Kidney (tissue), 14 donors: Measurements from ENCODE around the gene TENM4. TPM values are rescaled to one million over a fixed set of nuclear protein-coding genes. Genes with fewer than 3 reads are reported as not detected.

Experiments
- DNase-seq, 5 donors: peaks; one replicate each; pipeline ENCODE4 v3.0.0-alpha.2; 2013 to 2020
- FAIRE-seq: peaks from 2 replicates; lab custom pipeline; 2012; peaks lifted over from hg19 to GRCh38; lab: Jason Lieb, UNC
- H3K27ac ChIP-seq, 2 donors: one replicate each; pipeline ENCODE4 v1.7.0; 2013; ENCODE audit warnings: low read depth in 2 of 2, low read length in 2 of 2, inconsistent platforms in 1 of 2
- H3K27me3 ChIP-seq: one replicate; pipeline ENCODE4 v1.7.1; 2013; ENCODE audit warnings: low read length, inconsistent platforms; ENCODE audit not compliant: control insufficient read depth, insufficient read depth
- H3K36me3 ChIP-seq, 3 donors: one replicate each; pipeline versions ENCODE4 v1.7.0 to v1.7.1; 2013; ENCODE audit warnings: low read length in 3 of 3, control low read depth in 1 of 3, inconsistent platforms in 1 of 3; ENCODE audit not compliant: insufficient read depth in 3 of 3, control insufficient read depth in 2 of 3
- H3K4me1 ChIP-seq, 3 donors: one replicate each; pipeline versions ENCODE4 v1.7.0 to v1.7.1; 2013; ENCODE audit warnings: low read length in 3 of 3, inconsistent platforms in 1 of 3, low read depth in 1 of 3; ENCODE audit not compliant: control insufficient read depth in 2 of 3, insufficient read depth in 2 of 3
- H3K4me3 ChIP-seq, 3 donors: one replicate each; pipeline versions ENCODE4 v1.7.0 to v1.8.1; 2013; ENCODE audit warnings: low read length in 3 of 3, control low read depth in 1 of 3, inconsistent platforms in 1 of 3
- H3K9ac ChIP-seq, 3 donors: one replicate each; pipeline versions ENCODE4 v1.7.0 to v1.7.1; 2013; ENCODE audit warnings: low read length in 3 of 3, control low read depth in 1 of 3, inconsistent platforms in 1 of 3
- H3K9me3 ChIP-seq, 3 donors: one replicate each; pipeline versions ENCODE4 v1.7.0 to v1.7.1; 2013; ENCODE audit warnings: low read length in 3 of 3, control low read depth in 1 of 3, inconsistent platforms in 1 of 3; ENCODE audit not compliant: control insufficient read depth in 2 of 3, insufficient read depth in 1 of 3
- intact Hi-C: fragments of 100-400 bp; cut with DNase I; formaldehyde crosslinking; loops from one replicate; pipeline ENCODE4 v1.11.1; 2022
- polyA plus RNA-seq: library from polyadenylated mRNA; stranded (reverse); fragments of 350-450 nt; fragmentation: Illumina TruSeq; extraction: RNeasy Lipid Tissue Mini Kit (QIAGEN cat#74804); gene quantifications from one replicate; pipeline ENCODE4 v1.2.3, GENCODE V29; 2014; ENCODE audit warnings: low read depth, low replicate concordance; ENCODE audit not compliant: insufficient read depth
- total RNA-seq: library from RNA; stranded (reverse); fragmentation: NEBNext Ultra II Directional; extraction: Animal tissue kit (Norgen Biotek cat#: 25700); gene quantifications from one replicate; pipeline ENCODE4 v1.2.1, GENCODE V29; 2021
- TF ChIP-seq, protein P1 (sequence below): IDR thresholded peaks from 3 replicates; pipeline ENCODE4 v1.5.1; 2012; ENCODE audit warnings: mild to moderate bottlenecking, moderate library complexity, borderline replicate concordance; ENCODE audit not compliant: insufficient read depth; ENCODE audit errors: extremely low read depth
- donor health status: control.
- donor health status: control.
- donor health status: control.
- donor health status: control.
- donor health status: control.
- donor health status: DM: yes; HTN: yes; CAD: no.
- donor health status: Normal renal cell carcinoma (clear cell type).

The TENM4 gene
- total and polyA plus RNA-seq, 2 donors from 2014 or later: 0.34 to 31.0 TPM

DNA sequence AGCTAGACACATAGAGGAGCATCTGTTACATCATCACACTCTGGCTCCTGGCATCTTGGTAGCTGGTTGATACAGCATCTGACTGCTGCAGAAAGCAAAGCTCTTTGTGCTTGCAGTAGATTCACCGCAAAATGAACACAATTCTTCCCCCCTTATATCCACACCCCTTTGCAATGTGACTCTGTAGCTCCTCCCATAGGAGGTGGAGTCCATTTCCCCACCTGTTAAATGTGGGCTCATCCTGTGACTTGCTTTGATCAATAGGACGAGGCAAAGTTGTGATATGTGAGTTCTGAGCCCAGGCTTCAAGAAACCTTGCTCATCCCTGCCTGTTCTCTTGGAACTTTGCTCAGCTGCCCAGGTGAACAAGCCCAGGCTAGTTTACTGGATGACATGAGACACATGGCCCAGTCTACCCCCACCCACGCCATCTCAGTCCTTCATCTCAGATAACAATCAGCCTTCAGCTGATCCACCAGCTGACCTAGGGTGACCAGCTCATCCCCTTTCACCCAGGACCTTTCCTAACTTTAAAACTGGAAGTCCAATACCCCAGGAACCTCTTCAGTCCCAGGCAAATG, 272.2 kb downstream of the TENM4 start:
- no peaks in the 10 kb centered on the region for H3K4me1 ChIP-seq
- H3K9ac ChIP-seq: no peak overlapping the region
- FAIRE-seq: no peak
- no peak overlapping the region for H3K4me3 ChIP-seq
- no peaks in the 10 kb centered on the region for H3K36me3 ChIP-seq
- TF ChIP-seq, protein P1, sequence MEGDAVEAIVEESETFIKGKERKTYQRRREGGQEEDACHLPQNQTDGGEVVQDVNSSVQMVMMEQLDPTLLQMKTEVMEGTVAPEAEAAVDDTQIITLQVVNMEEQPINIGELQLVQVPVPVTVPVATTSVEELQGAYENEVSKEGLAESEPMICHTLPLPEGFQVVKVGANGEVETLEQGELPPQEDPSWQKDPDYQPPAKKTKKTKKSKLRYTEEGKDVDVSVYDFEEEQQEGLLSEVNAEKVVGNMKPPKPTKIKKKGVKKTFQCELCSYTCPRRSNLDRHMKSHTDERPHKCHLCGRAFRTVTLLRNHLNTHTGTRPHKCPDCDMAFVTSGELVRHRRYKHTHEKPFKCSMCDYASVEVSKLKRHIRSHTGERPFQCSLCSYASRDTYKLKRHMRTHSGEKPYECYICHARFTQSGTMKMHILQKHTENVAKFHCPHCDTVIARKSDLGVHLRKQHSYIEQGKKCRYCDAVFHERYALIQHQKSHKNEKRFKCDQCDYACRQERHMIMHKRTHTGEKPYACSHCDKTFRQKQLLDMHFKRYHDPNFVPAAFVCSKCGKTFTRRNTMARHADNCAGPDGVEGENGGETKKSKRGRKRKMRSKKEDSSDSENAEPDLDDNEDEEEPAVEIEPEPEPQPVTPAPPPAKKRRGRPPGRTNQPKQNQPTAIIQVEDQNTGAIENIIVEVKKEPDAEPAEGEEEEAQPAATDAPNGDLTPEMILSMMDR: no peak
- intact Hi-C loops: no loop called here
- DNase-seq: no peak
- H3K27me3 ChIP-seq: no peaks in the 10 kb centered on the region
- H3K9me3 ChIP-seq: no peaks in the 10 kb centered on the region
- H3K27ac ChIP-seq: no peak overlapping the region

DNA sequence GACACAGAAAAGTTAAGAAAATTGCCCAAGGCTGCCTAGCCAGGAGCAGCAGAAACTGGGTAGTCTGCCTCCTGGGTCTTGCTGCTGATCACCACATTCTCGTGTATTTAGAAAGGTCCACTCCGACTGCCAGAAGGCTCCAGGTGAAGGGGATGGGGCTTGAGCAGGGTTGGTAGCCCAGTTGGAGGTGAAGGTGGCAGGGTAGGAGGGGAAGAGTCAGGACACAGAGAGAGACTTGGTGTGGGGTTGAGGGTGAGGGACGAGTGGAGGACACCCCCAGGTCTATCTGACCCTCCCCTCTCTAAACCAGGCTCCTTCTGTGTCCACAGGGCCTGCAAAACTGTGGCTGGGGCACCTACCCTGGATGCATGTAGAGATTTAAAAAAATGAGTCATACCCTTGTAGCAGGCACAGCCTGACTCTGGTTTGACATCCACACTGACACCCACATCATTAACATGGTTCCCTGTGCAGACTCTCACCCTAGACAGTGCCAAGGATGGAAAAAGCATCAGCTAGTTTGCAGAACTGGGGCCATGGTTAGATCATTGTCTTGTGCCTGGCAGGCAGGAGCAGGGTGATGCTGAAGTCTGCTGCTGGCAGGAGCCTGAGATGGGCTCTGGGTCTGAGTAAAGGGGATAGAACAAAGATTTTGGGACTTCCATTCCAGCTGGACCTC, 273.2 kb downstream of the TENM4 start:
- Histone ChIP-seq H3K4me1 (no peaks in the 10 kb centered on the region), H3K9me3 (no peaks in the 10 kb centered on the region), H3K4me3 (no peak overlapping the region), H3K36me3 (no peaks in the 10 kb centered on the region), H3K27ac (no peak overlapping the region), H3K27me3 (no peaks in the 10 kb centered on the region), H3K9ac (no peak overlapping the region)
- TF ChIP-seq, protein P1: no peak
- intact Hi-C loops: no loop called here
- DNase-seq (no peak), FAIRE-seq (no peak)

DNA sequence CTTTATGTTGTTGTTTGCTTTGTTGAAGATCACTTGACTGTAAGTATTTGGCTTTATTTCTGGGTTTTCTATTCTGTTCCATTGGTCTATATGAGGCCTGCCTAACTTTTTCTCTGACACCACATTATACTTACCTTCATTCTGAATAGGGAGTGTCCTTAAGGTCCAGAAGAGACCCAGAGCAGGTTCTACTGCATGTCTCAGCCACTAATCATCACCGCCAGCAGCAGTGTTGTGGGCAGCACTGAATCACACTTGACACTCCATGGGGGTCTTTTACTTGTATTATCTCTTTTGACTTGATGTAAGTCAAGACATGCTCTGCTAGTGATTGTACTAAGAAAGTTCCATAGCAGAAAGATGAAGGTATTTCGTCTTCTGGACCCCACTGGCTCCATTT, 274.9 kb downstream of the TENM4 start:
- FAIRE-seq: no peak
- Histone ChIP-seq H3K27me3 (no peaks in the 10 kb centered on the region), H3K27ac (no peak overlapping the region), H3K36me3 (no peaks in the 10 kb centered on the region), H3K9ac (no peak overlapping the region), H3K9me3 (no peaks in the 10 kb centered on the region), H3K4me3 (no peak overlapping the region), H3K4me1 (no peaks in the 10 kb centered on the region)
- intact Hi-C loops: no loop called here
- no peak for DNase-seq
- TF ChIP-seq, protein P1: no peak
